DMS79 (cell line): ENCODE measurements around the gene NLGN4X.

Source experiments
- DNase-seq: peaks from one replicate; lab custom pipeline; 2025; lab: John Stamatoyannopoulos, UW

Gene NLGN4X

DNA sequence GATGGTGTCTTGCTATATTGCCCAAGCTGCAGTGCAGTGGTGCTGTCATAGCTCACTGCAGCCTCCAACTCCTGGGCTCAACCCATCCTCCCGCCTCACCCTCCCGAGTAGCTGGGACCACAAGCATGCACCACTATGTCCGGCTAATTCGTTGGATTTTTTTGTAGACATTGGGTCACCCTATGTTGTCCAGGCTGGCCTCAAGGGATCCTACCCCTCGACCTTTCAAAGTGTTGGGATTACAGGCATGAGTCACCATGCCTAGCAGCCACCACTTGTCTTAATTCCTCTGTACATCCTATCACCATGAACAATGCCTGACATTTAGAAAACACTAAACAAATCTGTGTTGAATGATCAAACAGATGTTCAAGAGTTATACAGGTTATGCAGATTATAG, 76.7 kb downstream of the NLGN4X start:
- no peak for DNase-seq

DNA sequence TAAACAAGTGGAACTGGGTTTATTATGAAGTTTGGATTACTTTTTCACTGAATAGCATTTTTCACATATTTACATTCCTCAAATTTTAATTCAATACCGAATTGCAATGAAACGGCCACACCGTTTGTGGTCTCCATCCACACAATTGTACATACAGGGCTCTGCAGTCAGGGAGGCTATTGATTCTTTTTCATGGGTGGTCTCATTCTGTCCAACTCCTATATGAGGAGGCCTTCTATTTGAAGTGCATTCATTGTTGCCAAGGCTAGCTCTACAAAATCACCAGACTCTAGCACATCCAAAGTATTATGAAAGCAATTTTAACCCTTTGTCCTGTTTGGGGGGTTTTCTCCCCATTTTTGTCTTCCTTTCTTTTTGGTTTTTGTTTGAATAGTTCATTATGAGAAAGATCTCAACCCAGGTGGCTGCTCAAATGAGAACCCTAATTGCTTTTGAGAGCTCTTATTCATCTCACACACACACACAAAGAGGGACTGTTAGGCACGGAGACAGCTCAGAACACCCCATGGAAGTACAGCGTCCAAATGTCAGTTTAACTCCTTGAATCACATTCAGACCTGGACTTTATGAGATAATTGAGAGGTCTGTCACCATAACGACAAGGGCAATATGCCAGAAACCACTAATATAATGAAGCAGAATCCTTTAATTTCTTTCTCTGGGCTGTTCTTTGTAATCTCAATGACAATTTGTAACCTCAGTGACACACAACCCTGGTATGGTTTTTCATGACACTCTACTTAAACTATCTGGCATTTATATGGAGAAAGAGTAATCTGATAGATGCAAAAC, 79.4 kb downstream of the NLGN4X start:
- peak; percentile 32 for DNase-seq

DNA sequence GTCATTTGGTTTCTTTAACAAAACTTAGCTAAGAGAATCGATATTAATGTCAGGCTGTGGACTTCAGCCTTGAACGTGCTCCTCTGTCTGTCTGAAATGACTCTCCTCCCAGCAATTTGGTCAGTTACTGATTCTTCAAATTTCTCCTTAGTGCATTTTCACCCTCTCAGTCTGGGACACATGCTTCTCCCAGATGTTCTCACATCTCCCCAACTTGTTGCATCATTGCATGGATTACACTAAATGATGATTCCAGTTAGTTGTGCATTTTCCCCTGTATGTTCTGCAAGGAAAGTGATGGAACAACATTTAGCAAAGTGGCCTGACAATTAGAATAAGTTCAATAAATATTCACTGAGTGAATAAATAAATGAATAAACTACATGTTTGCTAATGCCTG, 94.4 kb downstream of the NLGN4X start:
- DNase-seq, result no peak

DNA sequence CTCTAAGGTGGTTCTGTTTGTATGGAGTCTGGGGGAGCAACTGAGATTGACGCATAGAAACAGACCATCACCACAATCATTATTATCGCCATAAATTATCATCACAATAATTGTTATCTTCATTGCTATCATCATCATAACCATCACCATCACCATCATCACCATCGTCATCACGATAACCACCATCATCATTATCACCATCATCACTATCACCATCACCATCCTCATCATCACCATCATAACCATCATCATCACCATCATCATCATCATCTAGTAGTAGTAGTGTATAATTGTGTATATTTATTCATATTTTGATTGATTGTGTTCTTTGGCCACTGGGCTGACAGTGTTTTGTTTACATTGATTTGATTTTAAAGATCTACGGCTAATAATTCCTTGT, 95.7 kb downstream of the NLGN4X start:
- no peak for DNase-seq

DNA sequence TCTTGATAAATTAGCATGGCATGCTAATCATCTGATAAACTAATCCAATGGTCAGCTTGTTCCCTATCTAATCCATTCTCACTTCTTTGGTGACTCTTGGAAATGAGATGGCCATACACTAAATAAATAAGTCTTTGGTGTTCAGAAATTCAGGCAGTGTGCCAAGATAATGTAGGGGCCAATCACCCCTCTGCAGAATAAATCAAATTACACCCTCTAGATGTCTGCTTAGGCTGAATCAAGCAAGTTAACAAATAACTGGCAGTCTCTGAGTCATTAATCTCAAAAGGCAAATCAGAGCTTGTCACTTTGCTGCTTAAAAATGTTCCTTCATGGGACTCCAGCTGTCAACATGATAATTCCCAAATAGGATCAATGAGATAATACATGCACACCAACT, 97.4 kb downstream of the NLGN4X start:
- DNase-seq, result no peak

DNA sequence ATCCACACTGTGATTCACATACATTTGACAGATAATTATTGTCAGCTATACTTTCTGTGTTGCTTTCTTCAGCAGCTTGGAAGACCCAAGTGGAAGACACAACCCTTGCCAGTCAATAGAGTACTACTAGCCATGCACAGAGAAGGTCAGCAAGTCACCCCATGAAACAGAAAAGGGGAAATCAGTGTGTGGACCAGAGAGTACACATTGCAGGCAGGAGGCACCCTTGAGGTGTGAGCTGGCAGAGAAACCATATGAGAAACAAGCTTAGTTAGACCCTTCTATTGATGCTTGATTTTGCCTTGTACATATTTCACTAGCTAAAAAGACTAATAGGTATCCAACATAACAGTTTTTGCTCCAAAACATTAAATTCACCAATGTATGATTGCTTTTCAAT, 99.5 kb downstream of the NLGN4X start:
- DNase-seq, result no peak

DNA sequence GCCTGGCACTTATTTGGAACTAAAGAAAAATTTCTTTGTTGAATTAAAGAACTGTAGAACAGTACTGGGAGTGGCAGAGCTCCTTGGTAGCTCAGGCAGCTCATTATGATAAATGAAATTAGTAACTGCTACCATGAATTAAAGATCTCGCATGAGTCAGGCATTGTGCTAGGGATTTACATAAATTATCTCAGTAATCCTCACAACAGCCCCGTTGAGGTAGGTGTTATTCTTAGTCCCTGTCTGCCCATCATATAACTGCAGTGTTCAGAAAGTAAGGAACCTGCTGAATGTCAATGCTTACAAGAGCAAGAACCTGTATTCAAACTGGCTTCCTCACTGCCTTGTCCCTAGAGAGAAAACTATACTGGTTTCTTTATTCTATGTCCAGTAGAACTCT, 108.3 kb downstream of the NLGN4X start:
- no peak for DNase-seq

DNA sequence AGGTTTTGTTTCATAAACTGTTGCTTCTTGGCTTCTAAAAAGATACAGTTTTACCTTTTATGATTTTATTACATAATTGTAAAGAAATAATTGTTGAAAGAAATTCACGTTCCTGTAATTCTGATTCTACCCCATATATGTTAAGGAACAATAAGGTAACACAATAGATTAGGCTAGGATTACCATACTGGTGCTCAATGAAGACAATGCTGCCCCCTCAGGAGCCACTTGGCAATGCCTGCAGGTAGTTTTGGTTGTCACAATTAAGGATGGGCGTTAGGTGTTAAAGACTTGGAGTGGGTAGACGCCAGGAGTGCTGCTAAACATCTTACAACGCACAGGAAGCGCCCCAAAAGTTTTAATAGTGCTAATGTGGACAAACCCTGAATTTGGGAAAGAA, 133.2 kb downstream of the NLGN4X start:
- no peak for DNase-seq

DNA sequence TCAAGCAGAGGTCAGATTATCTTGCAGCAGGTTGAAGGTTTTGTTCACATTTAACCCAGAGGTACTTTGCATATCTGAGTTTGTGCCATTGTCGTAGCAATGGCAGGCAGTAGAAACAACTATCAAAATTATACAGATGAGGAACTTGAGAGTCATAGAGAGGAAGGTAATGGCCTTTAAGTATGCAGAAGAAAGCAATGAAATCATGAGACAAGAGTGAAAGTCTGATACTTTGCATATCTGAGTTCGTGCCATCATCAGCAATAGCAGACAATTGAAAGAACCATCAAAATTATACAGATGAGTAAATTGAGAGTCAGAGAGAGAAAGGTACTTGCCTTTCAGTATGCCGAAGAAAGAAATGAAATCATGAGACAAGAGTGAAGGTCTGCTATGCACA, 154.1 kb downstream of the NLGN4X start:
- no peak for DNase-seq

DNA sequence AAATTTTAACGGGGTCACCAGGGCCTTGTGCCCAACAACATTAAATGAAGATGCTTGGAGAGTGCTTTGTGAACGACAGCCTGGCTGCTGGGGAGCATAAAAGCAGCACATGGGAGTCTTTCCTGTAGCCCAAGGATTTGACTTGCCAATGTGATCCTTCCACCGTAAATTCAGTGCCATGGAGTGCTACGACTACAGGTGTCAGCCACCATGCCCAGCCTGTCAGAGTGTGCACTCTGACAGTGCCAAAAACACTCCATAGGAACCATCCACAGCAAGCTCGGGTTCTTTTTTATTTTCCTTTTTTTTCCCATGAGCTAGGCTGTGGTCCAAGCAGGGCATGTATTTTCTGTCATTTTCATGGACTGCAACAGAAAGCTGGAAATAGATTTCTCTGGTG, 156.9 kb downstream of the NLGN4X start:
- DNase-seq, result no peak

DNA sequence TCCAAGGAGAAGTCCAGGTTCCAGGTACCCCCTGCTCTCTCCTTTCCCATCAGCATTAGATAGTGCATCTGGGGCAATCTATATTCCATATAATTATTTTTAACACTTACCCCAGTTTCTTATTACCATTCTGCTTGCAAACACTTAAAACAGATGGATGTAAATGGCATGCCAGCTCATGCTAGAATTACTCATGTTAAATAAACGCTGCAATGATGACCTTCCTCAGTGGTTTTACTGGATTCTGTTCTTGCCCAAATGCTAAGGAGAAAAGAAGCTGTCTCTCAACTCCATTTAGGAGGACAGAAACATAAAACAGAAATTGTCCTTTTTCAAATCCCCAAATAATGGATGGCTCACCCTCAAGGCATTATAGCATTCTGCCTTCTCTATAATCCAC, 161.1 kb downstream of the NLGN4X start:
- DNase-seq, result no peak

DNA sequence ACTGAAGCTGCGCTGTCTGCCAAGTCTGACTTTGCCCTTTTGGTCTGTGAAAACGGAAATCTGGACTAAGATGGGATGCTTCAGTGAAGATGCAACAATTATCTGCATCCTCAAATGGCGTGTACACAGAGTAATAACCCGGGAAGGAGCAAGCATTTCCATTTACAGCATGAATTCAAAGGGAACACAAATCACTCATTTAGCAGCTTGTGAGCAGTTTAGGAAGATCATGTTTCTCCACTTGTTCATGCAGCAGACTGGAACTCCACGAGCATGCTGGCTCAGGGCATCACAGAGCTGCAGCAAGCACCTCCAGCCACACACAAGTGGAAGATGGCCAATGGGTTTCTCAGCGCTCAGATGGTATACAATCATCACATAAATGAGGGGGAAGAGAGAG, 175.5 kb downstream of the NLGN4X start:
- DNase-seq, result peak; percentile 53

DNA sequence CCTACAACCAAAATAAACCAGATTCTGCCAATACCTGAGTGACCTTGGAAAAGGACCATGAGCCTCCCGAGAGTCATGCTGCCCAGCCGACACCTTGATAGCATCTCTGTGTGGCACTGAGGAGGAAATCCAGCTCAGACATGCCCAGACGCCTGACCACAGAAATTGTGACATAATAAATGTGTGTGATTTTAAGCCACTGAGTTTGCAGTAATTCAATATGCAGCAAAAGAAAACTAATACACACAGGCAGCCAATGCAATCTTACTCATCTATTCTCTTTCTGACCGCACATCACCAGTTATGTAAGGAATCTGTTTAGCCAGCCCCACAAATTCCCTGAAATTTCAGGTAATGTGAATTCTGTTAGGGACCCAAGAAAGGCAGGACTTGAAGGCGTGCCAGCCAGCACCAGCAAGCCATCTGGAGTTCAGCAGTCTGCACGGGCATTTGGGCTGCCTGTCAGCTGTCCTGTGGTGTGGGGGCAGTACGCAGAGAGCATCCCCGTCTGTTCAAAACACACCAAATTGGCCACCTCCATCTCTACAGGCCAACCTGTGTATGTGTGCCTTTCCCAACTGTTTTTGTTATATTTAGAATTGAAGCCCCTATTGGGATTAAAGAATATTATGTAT, 176.4 kb downstream of the NLGN4X start:
- no peak for DNase-seq

DNA sequence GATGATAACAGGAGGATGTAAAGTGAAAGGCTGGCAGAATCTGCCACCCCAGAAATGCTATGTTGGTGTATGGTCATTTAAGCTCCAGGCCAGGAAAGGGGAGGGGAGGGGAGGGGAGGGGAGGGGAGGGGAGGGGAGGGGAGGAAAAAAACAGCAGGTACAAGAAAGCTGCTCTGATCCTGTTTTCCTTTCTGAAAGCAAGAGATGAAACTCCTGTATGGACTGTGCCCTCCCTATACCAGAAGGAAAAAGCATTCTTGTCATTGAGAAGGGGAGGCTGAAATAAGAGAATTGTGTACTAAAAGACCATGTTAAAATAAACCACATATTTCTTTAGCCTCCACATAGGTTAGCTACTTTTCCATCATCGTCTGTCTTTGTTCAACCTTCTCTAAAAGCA, 179.5 kb downstream of the NLGN4X start:
- DNase-seq, result no peak

DNA sequence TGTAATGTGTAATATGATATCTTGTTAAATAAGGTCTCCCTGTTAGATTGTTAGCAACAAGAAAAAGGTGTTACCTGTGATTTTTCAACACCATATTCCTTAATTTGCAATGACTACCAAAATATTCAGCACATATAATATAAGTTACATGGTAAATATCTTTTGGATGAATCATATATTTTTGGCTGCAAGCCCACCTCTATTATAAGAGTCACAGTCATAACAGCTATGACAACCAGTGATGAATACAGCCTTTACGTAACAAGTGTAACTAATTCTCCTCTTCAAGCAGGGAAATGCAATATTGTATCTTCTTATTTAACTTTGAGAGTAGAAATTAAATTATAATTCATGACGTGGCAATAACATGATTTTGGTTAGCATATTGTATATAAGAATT, 187.0 kb downstream of the NLGN4X start:
- no peak for DNase-seq

DNA sequence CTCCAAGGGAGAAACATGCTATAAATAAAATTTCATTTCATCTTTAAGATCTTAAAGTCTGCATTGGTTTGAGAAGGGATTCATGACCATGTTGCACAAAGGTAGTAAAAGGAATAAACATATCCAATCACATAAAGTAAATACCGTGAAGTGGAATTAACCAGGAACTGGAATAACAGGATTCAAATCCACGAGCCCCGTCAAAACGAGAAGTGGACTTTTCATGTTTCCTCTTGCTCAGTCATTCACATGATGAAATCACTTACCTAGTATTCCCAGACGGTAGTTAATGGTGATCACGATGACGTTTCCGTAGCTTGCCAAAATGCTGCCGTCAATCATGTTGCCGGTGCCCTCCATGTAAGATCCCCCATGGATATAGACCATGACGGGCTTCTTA, 199.7 kb downstream of the NLGN4X start:
- no peak for DNase-seq

DNA sequence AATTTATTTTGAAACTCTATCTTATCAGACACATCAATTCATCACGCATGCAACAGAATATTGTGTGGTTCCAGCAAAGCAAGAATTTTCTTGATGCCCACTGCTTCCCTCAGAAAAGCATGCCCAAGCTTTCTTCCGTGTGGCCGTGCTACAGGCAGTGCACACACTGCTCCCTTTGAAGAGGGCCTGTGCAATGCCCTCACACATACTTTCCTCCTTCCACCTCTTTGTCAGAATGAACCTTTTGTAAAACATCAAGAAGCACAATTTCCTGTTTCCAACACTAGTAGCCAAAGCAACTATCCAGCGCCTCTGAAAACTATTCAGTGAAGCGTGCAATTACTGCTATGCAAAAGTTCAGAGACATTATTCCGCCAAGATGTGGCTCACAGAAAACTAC, 201.7 kb downstream of the NLGN4X start:
- no peak for DNase-seq

DNA sequence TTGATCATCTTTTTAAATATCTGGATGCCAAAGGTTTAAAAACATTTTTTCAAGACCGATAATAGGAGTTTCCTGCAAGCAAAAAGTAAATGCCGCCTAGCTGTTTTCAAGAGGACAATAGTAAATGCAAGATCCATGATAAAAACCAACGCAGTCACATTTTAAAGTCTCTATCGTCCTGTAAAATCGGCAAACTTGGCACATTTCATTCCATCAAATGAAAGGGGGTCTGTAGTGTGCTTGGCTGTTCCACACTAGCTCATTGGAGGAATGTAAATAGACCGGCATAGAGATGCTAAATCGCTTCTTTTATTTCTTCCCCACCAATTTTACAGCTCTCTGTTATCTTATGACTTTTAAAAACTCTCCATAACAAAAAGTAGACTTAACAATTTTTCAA, 202.2 kb downstream of the NLGN4X start:
- no peak for DNase-seq

DNA sequence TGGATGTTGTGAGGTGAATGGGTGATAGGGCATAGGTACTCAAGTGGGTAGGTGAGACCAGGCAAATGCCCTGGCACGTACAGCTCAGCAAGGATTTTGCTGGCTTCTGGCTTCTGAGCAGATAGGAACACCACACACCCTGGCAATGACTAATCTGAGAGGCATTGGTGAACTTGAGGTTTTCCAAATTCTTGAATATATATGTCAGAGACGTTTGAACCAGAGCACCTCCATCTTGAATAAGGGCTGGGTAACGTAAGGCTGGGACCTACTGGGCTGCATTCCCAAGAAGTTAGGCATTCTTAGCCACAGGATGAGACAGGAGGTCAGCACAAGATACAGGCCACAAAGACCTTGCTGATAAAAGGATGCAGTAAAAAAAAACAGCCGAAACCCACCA, 204.5 kb downstream of the NLGN4X start:
- DNase-seq, result no peak

DNA sequence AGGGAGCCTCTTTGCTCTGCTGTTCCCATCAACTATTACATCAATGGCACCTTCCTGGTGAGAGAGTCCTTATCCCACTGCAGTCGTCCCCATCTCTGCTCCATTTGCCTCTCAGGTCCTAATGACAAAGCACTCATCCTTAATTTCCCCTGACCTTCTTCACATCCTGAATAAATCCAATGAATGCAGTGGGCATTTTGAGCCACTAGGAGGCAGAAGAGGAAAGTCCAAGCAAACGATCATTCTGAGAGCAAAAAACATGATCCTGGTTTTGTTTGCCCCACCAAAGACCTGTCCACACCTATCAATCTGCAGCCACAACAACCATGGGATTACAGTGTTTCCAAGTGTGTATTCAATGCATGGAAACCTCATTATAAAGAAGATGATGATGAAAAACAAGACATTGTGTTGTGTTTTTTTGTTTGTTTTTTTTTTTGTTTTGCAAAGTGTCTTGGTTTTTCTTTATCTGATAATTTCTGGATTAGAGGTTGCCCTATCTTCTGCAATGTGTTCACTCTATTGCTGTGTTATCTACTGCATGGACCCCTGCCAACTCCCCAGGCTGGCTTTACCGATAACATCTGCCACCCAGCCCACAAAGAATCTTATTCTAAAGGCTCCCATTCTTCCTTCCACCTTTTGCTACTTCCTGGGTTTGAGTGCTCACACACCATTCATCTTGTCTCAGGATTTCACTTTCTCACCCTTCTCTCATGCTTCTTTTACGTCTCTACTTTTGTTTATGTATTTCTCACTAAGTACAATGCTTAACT, 207.2 kb downstream of the NLGN4X start:
- no peak for DNase-seq

DNA sequence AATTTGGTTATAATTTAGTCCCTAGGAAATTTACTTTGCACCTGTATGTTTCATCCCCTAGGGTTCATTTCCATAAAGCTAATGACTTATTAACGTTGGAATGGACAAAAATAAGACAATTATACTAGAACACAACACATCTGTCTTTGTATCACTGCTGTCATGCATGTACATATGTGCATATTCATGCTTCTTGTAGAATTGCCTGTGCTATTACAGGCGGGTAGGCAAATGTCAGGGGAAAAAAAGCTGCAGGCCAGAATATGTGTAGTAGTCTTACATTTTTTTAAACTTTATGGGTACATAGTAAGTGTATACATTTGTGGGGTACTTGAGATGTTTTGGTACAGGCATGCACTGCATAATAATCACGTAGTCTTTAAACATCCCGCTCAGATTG, 209.6 kb downstream of the NLGN4X start:
- no peak for DNase-seq

DNA sequence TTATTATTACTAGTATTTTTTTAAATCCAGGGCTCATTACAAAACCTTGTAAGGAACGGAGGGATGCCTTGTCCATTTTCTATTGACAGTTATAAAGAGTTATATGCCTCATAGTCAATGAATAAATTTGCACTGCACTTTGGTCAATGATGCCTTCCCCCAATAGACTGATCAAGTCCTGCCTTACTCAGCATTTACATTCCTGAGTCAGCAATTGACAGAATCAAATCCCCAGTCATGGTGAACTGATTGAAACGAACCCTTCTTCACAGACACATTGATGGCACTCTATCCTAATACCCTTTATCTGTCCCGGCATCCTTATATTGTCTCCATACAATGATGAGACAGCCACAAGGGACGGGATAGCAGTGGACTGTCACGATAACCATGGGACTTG, 213.2 kb downstream of the NLGN4X start:
- no peak for DNase-seq

DNA sequence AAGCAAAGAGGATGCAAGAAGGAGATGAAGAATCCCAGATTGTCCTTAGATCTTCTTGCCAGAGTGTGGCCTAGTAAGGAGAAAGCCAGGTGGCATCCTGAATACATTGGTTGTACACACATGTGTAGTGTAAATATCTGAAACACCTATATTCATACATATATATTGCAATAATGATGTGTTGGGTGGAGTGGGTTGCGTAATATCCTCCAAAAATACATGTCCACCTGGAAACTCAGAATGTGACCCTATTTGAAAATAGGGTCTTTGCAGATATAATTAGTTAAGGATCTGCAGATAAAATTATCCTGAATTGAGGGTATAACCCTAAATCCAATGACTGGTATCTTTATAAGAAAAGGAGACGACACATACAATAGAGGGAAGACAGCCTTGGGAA, 216.3 kb downstream of the NLGN4X start:
- no peak for DNase-seq
